ENCODE results near the gene APOC3.

DNA sequence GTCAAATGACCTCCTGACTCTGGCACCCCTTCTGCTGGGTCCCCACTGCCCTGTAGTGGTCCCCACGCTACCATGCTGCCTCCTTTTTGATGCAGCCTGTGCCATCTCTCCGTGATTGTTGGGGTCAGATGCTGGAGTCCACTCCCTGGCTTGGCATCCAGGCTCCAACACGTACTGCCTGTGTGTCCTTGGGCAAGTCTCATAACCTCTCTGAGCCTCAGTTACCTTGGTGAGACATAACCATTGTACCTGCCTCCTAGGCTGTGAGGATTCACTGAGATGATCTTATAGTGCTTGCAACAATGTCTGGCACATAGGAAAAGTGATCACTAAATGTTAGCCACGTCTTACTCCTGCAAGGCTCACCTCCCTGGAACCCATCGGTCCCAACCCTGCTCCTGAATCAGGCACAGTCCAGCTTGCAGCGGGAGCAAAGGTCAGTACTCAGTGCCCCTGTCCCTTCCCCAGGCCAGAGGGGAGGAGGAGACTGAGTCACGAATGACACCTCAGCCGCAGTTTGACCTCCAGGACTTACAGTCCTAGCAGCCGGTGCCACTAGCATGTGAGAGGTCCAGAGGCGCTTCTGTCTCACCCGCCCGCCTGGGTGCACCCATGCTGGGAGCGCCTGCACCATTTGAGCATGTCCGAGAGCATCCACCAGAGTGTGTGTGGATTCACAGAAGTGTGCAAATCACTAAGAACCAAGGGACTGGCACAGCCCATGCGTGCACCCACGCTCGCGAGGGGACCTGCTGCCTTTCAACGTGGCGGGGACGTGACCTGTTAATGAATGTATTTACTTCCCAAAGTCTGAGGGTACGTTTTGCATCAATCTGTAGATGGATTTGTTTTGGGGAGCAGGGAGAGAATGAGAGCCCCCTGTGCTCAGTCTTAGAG lies 3.6 kb upstream of the APOC3 start:
- TF ChIP-seq CTCF (conservative IDR thresholded peaks at IDR 0.05): no peak
- no peak for TF ChIP-seq ZFX (IDR thresholded peaks at IDR 0.05)

All from C4-2B (cell line).